D721Med (cell line): ENCODE measurements around the gene ANKRD33B.

Source experiments
- DNase-seq: peaks from one replicate; pipeline ENCODE4 v3.0.0; 2011; ENCODE audit warnings: low spot score; ENCODE audit not compliant: insufficient read length
- FAIRE-seq: peaks from 2 replicates; lab custom pipeline; 2011; peaks lifted over from hg19 to GRCh38; lab: Jason Lieb, UNC
- TF ChIP-seq, protein P1 (sequence below): IDR thresholded peaks from 2 replicates; pipeline ENCODE4 v1.5.1; 2012; ENCODE audit warnings: mild to moderate bottlenecking, control low read depth; ENCODE audit not compliant: insufficient read depth; ENCODE audit errors: missing control alignments

The ANKRD33B gene

GRCh38 chr5:10551782-10552138 lies 12.1 kb upstream of the ANKRD33B start:
- FAIRE-seq (no peak), DNase-seq (no peak)
- TF ChIP-seq, protein P1, sequence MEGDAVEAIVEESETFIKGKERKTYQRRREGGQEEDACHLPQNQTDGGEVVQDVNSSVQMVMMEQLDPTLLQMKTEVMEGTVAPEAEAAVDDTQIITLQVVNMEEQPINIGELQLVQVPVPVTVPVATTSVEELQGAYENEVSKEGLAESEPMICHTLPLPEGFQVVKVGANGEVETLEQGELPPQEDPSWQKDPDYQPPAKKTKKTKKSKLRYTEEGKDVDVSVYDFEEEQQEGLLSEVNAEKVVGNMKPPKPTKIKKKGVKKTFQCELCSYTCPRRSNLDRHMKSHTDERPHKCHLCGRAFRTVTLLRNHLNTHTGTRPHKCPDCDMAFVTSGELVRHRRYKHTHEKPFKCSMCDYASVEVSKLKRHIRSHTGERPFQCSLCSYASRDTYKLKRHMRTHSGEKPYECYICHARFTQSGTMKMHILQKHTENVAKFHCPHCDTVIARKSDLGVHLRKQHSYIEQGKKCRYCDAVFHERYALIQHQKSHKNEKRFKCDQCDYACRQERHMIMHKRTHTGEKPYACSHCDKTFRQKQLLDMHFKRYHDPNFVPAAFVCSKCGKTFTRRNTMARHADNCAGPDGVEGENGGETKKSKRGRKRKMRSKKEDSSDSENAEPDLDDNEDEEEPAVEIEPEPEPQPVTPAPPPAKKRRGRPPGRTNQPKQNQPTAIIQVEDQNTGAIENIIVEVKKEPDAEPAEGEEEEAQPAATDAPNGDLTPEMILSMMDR, result no peak

DNA sequence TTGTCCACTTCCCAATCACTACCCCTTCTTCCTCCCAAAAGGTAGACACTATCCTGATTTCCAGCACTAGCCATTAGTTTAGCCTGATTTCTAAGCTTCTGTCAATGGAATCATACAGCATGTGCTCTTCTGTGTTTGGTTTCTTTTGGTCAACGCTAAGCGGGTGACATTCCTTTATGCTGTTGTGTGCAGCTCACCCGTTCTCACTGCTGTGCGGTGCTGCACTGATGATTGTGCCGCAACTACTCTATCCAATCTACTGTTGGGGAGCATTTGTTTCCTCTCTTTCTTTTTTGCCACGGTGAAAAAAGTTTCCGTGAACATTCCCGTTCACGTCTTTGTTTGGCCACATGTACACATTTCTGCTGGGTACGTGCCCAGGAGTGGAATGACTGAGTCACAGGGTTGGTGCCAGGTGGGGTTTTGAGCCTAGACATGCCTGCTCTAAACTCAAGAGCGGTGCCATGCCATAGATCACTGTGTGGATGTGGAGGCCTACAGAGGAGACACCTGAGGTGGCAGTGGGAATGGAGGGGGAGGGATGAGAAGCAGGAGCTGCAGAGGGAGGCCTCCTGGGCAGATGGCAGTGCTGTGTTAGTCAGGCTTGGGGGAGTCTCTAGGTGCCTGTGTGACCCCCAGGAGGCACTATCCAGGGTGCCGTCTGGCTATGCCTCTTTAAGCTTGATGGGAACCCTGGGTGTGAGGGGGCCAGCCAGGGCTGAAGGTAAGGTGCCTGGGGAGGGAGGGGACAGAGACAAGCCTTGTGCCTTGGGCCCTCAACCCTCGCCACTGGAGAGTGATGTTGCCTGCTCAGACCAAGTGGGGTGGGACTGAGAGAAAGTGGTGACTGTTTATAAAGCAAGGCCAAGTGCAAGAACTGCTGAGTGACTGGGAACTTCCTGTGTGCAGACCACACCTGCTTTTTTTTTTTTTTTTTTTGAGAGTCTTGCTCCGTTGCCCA lies 11.4 kb upstream of the ANKRD33B start:
- no peak for DNase-seq
- TF ChIP-seq, protein P1, result no peak
- FAIRE-seq, result no peak

DNA sequence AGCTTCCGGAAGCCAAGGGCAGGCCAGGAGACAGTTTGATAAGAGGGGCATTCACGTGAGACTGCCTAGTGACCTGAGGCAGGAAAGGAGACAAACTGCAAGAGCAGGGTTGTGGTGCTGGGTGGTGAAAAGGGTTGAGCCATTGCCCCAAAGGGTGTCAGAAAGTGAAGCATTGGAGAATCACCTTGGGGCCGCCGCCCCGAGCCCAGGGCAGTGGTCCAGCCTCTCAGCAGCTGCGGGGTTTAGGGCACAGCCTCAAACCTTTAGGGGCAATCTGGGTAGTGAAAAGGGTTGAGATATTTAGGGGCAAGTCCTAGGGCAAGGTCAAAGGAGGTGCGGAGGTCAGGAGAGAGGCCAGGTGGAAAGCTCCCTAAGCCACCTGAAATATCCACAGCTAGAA lies 10.4 kb upstream of the ANKRD33B start:
- TF ChIP-seq, protein P1, result no peak

GRCh38 chr5:10555277-10555684 lies 8.6 kb upstream of the ANKRD33B start:
- DNase-seq, result no peak
- FAIRE-seq, result no peak

More for the DNA sequence above, 10.4 kb upstream of the ANKRD33B start:
- no peak for FAIRE-seq
- DNase-seq, result no peak

GRCh38 chr5:10556289-10556807 lies 7.5 kb upstream of the ANKRD33B start:
- FAIRE-seq (no peak), DNase-seq (no peak)
- TF ChIP-seq, protein P1, result no peak

More at GRCh38 chr5:10555277-10555684, 8.6 kb upstream of the ANKRD33B start:
- TF ChIP-seq, protein P1, result no peak

GRCh38 chr5:10556893-10557746 lies 6.8 kb upstream of the ANKRD33B start:
- TF ChIP-seq, protein P1, result no peak
- DNase-seq, result no peak
- FAIRE-seq, result no peak
